HS-5 (cell line): ENCODE measurements around the gene KRTAP9-9.
"Not testable (repeated sequence)": the region's sequence is repeated elsewhere in the genome, so short reads cannot be mapped to it uniquely, and the experiment has no call there.

ENCODE experiments used
- DNase-seq: peaks from one replicate; pipeline ENCODE4 v3.0.0-alpha.2; 2012; ENCODE audit warnings: low read depth

KRTAP9-9 gene

DNA sequence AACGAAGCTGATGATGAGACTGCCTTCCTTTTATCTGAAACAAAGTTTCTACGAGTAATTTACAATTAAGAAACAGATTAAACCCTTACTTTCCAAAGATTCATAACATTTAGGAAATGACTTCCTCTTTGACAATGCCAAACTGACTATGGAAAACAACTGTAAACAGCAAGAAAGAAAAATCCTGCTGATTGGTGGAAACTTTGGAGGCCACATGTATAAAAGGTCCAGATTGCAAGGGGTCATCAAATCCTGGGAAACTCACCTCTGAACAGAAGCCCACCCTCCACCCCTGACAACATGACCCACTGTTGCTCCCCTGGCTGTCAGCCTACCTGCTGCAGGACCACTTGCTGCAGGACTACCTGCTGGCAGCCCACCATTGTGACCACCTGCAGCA lies 9.9 kb downstream of the KRTAP9-9 start, which contains the start of gene KRTAP9-6:
Gene KRTAP9-6 (plus strand): TSS at position 301 of the 400 bp plus-strand sequence. CDS start 0 bp downstream, at position 301.
- DNase-seq = no peak

DNA sequence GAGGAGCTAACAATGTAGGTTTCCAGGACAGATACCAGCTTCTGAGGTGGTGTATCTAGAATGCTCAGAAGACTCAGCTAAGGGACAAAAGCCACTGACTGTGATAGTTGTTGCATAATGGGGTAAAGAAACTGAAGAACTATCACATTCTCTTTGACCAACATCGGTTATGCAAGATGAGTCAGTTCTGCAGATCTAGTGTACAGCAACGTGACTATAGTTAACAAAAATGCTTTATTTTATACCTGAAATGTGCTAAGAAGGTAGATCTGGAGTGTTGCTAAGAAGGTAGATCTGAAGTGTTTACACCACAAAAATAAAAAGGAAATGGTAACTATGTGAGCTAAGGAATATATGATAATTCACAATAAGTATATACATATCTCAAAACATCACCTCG lies 12.5 kb downstream of the KRTAP9-9 start:
- no peak for DNase-seq

DNA sequence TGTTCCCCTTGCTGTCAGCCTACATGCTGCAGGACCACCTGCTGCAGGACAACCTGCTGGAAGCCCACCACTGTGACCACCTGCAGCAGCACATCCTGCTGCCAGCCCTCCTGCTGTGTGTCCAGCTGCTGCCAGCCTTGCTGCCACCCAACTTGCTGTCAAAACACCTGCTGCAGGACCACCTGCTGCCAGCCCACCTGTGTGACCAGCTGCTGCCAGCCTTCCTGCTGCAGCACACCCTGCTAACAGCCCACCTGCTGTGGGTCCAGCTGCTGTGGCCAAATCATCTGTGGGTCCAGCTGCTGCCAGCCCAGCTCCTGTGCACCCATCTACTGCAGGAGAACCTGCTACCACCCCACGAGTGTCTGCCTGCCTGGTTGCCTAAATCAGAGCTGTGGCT lies 16.1 kb downstream of the KRTAP9-9 start:
- not testable (repeated sequence) for DNase-seq

DNA sequence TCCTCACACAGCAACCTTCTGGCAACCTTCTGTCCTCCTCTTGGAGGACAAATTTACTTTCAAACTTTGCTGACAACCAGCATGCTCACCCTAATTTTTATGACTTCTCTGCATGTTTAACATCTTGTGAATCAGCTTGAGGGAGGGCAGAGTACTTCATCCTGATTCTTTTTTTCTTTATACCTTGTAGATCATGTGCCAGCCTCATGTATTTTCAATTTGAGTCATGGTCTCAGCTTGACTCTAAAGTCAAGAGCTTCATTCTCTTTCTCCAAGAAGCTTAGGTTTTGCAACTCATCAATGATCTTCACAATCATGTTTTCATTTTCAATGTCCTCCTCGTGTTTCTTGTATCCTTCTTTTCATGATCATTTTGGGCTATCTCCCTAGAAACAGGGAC lies 16.7 kb downstream of the KRTAP9-9 start:
- no peak for DNase-seq

DNA sequence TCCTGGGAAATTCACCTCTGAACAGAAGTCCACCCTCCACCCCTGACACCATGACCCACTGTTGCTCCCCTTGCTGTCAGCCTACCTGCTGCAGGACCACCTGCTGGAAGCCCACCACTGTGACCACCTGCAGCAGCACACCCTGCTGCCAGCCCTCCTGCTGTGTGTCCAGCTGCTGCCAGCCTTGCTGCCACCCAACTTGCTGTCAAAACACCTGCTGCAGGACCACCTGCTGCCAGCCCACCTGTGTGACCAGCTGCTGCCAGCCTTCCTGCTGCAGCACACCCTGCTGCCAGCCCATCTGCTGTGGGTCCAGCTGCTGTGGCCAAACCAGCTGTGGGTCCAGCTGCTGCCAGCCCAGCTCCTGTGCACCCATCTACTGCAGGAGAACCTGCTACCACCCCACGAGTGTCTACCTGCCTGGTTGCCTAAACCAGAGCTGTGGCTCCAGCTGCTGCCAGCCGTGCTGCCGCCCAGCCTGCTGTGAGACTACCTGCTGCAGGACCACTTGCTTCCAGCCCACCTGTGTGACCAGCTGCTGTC lies 20.5 kb downstream of the KRTAP9-9 start, which contains the start of gene KRTAP9-7:
Gene KRTAP9-7 (plus strand): TSS at position 51 of the 543 bp plus-strand sequence. CDS start 0 bp downstream, at position 51.
- not testable (repeated sequence) for DNase-seq

DNA sequence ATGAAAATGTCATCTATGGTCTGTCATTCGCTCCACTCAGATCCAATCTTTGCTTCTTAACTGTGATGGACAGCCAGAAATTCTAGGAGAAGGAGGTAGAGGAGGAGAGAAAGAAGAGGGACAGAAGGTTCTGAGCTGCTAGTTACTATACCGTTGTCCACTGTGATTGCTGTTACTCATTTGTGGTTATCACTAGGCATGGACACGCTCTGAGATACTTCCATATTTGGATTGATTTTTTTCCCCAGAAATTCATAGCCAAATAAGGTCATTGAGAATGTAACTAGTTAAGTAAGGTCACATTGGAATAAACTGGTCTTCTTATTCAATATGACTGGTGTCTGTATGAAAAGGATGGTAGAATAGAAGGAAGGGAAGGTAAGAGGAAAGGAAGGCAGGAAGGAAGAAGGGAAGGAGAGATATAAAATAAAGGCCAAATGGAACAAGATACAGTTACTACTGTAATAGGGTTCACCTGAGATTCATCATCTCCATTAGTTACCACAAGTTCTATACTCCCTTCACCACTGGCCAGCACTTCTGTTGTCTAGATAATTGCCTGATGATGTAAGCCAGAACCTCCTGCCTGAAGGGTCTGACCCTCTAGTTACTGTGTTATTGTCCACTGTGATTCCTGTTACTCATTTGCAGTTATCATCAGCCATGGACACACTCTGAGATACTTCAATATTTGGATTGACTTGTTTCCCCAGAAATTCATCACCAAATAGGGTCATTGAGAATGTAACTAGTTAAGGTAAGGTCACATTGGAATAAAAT lies 23.2 kb downstream of the KRTAP9-9 start:
- no peak for DNase-seq

DNA sequence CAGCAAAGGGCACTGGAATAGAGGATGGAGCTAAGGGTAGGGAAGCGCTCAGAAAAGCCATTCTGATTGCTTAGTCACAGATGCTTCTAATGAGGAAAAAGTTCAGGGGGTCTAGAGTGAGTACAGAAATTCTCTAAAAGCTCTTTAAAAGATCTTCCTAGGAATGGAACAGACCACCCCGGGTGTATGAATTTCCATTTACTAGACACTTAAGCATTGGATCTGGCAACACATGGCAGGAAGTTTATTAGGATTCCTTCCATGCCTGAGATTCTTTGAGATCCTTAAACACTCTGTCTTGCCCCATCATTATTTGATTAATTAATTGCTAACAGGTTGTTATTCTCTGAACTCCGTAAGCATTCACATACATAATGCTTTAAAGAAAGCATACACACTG lies 28.9 kb downstream of the KRTAP9-9 start:
- DNase-seq = no peak

DNA sequence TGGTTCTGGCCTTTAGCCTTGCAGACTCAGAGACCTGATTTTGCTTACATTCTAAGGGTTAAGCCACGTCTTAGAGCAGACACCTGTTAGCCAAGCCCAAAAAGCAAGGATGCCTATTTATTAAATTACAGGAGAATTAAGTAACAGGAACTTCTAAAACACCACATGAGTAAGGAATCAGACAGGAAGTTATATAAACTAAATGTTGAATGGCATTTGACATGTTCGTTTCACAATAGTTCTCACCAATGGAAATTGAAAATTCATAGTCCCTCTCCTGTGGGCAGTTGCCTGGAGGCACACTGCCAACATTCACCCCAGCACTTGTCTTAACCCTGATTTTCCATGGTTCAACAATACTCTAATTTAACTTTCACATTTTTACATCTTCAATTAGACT lies 29.4 kb downstream of the KRTAP9-9 start:
- DNase-seq = no peak

DNA sequence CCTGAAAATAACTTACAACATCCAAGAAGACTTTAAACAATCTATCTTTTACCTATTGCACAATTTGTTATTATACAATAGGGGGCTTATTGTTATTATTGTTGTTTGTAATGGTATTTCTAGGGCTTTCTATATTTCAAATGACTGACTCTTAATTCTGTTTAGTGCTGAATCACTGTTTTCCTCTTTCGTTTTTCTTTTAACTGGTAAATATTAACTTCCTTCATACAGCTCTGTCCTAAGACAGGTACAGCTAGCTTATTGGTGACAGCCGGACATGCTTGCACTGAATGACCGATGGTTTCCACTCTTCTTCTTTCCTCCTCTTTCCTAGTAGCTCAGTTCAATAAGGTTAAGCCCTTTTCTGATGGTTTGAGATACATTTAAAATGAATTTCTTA lies 31.9 kb downstream of the KRTAP9-9 start:
- no peak for DNase-seq

DNA sequence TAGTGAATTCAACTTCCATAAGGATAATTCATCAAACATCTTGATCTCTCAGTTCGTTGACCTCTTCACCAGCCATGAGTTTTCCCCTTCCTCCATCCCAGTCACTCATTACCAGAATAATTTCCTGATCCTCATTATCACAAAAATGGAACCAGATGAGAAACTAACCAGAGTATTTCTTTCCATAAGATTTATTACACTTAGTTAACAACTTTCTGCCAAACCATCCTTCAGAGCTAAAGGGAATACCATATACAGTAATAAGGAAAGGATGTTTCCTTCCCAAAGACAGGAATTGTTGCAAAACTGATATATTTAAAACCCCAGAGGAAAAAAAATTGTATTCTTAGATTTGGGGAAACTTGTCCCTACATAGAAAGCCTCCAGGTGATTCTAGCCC lies 38.8 kb downstream of the KRTAP9-9 start:
- no peak for DNase-seq

DNA sequence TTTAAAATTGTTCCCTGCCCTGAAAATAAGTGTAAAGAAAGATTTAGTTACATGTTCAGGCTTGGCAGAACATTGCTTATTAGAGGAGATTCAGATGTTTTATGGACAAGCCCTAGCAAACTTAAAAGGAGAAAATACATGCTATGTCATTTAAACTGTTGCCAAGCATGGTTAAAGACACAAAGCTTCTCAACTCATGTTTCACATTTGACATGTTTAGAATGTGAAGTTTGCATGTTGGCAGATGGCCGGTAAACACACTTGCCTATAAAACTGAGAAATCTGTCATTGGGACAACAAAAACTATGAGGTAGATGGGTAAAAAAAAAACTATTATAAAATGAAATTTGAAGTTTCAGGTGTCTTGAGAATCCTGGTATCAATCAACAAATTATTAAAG lies 41.7 kb downstream of the KRTAP9-9 start:
- no peak for DNase-seq

DNA sequence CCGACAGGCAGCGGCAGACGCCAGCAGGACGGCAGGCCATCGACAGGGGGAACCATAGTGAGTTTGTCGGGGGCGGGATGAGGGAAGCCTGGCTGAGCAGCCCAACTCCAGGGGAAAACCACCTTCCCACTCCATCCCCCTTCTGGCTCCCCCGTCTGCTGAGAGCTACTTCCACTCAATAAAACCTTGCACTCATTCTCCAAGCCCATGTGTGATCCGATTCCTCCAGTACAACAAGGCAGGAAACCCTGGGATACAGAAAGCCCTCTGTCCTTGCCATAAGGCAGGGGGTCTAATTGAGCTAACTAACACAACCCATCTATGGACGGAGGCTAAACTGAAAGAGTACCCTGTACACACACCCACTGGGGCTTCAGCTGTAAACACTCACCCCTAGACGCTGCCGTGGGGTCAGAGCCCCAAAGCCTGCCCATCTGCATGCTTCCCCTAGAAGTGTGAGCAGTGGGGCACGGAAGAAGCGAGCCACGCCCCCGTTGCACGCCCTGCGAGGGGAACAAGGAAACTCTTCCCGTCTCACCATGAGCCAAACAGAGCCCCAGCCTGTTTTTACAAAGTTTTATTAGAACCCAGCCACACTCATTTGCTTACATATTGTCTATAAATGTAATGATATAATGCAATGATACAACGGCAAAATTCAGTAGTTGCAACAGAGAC lies 43.4 kb downstream of the KRTAP9-9 start:
- DNase-seq = no peak

DNA sequence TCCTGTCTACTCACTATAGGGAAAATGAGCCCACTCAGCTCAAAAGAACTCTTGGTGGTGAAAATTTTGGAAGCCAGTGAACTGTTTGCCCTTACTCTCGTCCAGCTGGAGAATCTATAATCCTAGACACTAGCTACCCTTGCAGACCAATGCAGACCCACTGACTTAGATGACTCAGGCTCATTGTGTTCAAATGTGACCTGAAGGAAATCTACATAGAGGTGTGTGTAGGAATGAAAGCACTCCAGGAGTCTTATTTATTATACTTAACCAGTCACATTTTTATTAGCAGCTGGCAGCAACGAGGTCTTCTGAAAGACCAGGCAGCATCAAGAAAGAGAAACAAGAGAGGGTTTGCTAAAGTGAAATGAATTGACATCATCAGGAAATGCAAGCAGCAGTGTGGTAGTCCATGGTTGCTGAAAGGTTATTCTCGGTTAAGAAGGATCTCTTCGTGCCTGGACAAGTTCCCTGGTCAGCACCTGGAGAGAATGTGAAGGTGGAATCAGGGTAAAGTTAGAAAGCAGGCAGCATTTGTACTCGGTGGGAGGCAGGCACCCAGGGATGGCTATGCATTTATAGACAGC lies 46.1 kb downstream of the KRTAP9-9 start:
- no peak for DNase-seq

DNA sequence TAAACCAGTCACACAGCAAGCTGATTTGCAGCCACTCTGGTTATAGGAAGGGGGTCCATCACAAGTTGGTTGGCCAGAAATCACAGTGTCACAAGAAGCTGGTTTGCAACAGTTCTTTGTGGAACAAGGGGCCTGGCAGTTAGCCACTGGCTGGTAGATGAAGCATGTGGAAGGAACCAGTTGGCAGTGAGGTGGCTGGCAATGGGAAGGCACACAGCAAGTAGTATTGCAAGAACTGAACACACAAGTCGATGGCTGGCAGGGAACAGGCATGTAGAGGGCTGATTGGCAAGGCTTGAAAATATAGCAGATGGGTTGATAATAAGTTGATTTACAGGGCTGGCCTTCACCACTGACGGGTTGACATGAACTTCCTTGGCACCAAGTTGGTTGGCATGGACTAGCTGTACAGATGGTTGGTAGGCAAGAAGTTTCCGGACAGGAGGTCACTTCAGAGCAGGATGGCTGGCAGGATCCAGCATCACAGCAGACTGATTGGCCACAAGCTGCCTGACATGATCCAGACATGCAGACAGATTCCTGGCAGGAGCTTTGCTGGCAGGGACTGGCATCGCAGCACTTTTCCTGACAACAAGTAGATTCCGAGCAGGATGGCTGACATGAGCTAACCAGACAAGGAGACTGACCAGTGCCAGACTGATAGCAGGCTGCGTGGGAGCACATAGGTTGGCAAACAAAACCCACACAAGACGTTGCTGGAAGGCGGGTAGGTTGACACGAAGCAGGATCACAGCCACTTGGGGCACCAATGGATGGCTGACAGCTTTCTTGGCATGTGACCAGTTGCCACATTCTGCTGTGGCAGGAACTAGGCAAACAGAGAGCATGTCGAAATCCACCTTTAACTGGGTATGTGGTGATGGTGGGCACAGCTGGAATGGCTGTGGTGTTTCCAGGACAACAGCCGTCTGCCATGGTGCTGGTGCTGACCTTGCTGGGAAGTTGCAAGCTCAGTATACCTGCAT lies 47.0 kb downstream of the KRTAP9-9 start, which contains the start of gene KRTAP29-1:
Gene KRTAP29-1 (minus strand): TSS at position 936 of the 986 bp plus-strand sequence. CDS start 0 bp downstream, at position 936.
- DNase-seq = no peak

DNA sequence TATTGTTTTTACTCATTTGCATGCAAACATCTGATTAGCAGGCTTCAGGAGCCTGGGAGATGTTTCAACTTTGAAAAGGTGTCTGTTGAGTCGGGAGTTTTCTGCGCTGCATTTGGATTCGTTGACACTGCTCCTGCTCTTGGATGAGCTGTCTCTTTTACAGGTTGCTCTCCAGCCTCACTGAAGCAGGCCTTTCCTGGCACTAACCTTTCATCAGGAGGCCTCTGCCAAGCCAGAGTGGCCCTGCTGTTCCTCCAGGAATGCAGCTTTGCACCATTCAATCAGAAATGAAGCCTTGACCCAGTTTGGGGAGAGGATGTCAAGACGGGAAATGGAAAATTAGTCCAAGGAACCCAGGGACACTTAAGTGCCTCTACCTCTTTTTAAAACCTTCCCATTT lies 47.8 kb downstream of the KRTAP9-9 start:
- no peak for DNase-seq

DNA sequence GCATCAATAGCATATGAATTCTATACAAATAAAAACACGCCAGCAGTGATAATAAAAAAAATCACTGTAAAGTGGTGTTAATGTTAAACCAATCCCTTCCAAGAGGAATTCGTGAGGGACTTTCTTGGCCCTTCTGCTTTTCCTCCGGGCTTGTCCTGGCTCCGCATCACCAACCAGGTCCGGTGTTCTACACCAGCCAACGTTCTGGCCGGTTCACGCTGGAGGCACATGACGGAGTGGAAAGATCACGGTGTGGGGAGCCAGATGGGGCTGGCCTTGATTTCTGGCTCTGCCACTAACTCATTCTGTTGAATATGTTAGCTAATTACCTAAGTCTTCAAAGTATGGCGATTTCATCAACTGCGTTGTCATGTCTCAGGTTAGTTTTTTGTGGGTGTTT lies 48.9 kb downstream of the KRTAP9-9 start:
- no peak for DNase-seq
